ENCODE data around the gene PRIM2.
"Not testable (repeated sequence)": the region's sequence is repeated elsewhere in the genome, so short reads cannot be mapped to it uniquely, and the experiment has no call there.

DNA sequence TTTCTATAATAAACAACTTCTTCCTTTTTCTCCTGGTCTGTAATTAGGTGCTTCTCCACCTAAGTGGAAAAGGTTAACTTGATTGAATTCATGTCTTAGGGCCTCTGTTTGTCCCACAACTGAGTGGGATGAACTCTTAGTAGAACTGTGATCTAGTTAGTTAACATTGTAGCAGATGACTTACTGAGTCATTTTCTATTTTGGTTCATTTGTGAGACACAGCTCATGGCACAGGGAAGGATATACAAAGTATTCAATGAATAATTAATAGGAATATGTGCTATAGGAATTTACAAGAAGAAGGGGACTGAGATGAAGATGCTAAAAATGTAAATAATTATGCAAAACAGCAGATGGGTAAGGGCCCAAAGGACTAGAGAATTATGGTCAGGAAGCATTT, 124.7 kb downstream of the PRIM2 start:
- not testable (repeated sequence) for TF ChIP-seq SMC3 (conservative IDR thresholded peaks at IDR 0.05; ENCODE audit: poor library complexity); EZH2 (IDR thresholded peaks at IDR 0.05; ENCODE audit: borderline replicate concordance, insufficient read depth, low read length, poor library complexity, severe bottlenecking); EP300 (conservative IDR thresholded peaks at IDR 0.05; ENCODE audit: poor library complexity, severe bottlenecking); TAF1 (IDR thresholded peaks at IDR 0.05; ENCODE audit: low read depth); POLR2AphosphoS5 (IDR thresholded peaks at IDR 0.05); MXI1 (conservative IDR thresholded peaks at IDR 0.05; ENCODE audit: poor library complexity, severe bottlenecking)
- TF ChIP-seq, protein P1, sequence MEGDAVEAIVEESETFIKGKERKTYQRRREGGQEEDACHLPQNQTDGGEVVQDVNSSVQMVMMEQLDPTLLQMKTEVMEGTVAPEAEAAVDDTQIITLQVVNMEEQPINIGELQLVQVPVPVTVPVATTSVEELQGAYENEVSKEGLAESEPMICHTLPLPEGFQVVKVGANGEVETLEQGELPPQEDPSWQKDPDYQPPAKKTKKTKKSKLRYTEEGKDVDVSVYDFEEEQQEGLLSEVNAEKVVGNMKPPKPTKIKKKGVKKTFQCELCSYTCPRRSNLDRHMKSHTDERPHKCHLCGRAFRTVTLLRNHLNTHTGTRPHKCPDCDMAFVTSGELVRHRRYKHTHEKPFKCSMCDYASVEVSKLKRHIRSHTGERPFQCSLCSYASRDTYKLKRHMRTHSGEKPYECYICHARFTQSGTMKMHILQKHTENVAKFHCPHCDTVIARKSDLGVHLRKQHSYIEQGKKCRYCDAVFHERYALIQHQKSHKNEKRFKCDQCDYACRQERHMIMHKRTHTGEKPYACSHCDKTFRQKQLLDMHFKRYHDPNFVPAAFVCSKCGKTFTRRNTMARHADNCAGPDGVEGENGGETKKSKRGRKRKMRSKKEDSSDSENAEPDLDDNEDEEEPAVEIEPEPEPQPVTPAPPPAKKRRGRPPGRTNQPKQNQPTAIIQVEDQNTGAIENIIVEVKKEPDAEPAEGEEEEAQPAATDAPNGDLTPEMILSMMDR (IDR thresholded peaks at IDR 0.05; ENCODE audit: poor library complexity, severe bottlenecking), result not testable (repeated sequence)
- TF ChIP-seq, protein P2, sequence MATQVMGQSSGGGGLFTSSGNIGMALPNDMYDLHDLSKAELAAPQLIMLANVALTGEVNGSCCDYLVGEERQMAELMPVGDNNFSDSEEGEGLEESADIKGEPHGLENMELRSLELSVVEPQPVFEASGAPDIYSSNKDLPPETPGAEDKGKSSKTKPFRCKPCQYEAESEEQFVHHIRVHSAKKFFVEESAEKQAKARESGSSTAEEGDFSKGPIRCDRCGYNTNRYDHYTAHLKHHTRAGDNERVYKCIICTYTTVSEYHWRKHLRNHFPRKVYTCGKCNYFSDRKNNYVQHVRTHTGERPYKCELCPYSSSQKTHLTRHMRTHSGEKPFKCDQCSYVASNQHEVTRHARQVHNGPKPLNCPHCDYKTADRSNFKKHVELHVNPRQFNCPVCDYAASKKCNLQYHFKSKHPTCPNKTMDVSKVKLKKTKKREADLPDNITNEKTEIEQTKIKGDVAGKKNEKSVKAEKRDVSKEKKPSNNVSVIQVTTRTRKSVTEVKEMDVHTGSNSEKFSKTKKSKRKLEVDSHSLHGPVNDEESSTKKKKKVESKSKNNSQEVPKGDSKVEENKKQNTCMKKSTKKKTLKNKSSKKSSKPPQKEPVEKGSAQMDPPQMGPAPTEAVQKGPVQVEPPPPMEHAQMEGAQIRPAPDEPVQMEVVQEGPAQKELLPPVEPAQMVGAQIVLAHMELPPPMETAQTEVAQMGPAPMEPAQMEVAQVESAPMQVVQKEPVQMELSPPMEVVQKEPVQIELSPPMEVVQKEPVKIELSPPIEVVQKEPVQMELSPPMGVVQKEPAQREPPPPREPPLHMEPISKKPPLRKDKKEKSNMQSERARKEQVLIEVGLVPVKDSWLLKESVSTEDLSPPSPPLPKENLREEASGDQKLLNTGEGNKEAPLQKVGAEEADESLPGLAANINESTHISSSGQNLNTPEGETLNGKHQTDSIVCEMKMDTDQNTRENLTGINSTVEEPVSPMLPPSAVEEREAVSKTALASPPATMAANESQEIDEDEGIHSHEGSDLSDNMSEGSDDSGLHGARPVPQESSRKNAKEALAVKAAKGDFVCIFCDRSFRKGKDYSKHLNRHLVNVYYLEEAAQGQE (IDR thresholded peaks at IDR 0.05; ENCODE audit: borderline replicate concordance), result not testable (repeated sequence)

Measured in neural cell (in vitro differentiated cells).